Caco-2 (cell line): ENCODE measurements around the gene GTF2A2. TPM values are rescaled to one million over a fixed set of nuclear protein-coding genes. Genes with fewer than 3 reads are reported as not detected.

Source experiments
- Bru-seq: library from RNA; stranded (reverse); fragments of 400-500 nt; gene quantifications from one replicate; lab custom pipeline; 2021; lab: Mats Ljungman, UMichigan
- BruChase-seq, 2 experiments: library from RNA; stranded (reverse); fragments of 400-500 nt; gene quantifications; one replicate each; lab custom pipeline; 2021; lab: Mats Ljungman, UMichigan
- BruUV-seq: library from RNA; stranded (reverse); fragments of 400-500 nt; replicated peaks from 2 replicates; lab custom pipeline; 2021; lab: Mats Ljungman, UMichigan
- CTCF ChIA-PET: fragments of 300-600 bp; sonication (Branson Sonifier 250); formaldehyde crosslinking; loops from one replicate; lab custom pipeline; 2022; ENCODE audit warnings: antibody characterized with exemption; lab: Charles Lee
- POLR2A ChIA-PET: fragments of 300-600 bp; sonication (Branson Sonifier 250); formaldehyde crosslinking; loops from one replicate; lab custom pipeline; 2022; ENCODE audit warnings: antibody characterized with exemption; lab: Charles Lee
- DNase-seq, 2 experiments: peaks; one replicate each; pipeline versions ENCODE4 v3.0.0 to v3.0.0-alpha.2; 2020 to 2022
- H3K27me3 ChIP-seq: replicated peaks from 2 replicates; pipeline ENCODE4 v1.6.0; 2011; ENCODE audit warnings: low read length; ENCODE audit not compliant: control insufficient read depth, insufficient read depth
- H3K36me3 ChIP-seq: 2 replicates; pipeline ENCODE4 v1.5.1; 2011; ENCODE audit warnings: low read length; ENCODE audit not compliant: control insufficient read depth, insufficient read depth
- H3K4me1 ChIP-seq: fragments of 250-450 bp; sonication (Bioruptor Pico); 2 replicates; pipeline ENCODE4 v1.5.1; 2020; ENCODE audit warnings: mild to moderate bottlenecking
- H3K4me3 ChIP-seq: 2 replicates; pipeline ENCODE4 v1.5.1; 2011; ENCODE audit warnings: low read depth, mild to moderate bottlenecking, control low read depth, low read length
- H3K9me3 ChIP-seq: fragments of 250-450 bp; sonication (Bioruptor Pico); 2 replicates; pipeline ENCODE4 v1.5.1; 2020; ENCODE audit warnings: mild to moderate bottlenecking, moderate library complexity
- H3K27ac Mint-ChIP-seq: one replicate; pipeline ENCODE4 v1.8.0; 2022; ENCODE audit warnings: mixed read lengths; ENCODE audit not compliant: unreplicated experiment
- H3K27me3 Mint-ChIP-seq: one replicate; pipeline ENCODE4 v1.8.0; 2022; ENCODE audit warnings: mixed read lengths; ENCODE audit not compliant: insufficient read depth, unreplicated experiment
- H3K36me3 Mint-ChIP-seq: one replicate; pipeline ENCODE4 v1.8.0; 2022; ENCODE audit warnings: mild to moderate bottlenecking, mixed read lengths; ENCODE audit not compliant: insufficient read depth, unreplicated experiment
- H3K4me1 Mint-ChIP-seq: one replicate; pipeline ENCODE4 v1.8.0; 2022; ENCODE audit warnings: low read depth, mixed read lengths; ENCODE audit not compliant: unreplicated experiment
- H3K4me3 Mint-ChIP-seq: one replicate; pipeline ENCODE4 v1.8.0; 2022; ENCODE audit warnings: mild to moderate bottlenecking, moderate library complexity, mixed read lengths; ENCODE audit not compliant: unreplicated experiment
- H3K9me3 Mint-ChIP-seq: one replicate; pipeline ENCODE4 v1.8.0; 2022; ENCODE audit warnings: mixed read lengths; ENCODE audit not compliant: unreplicated experiment
- CTCF ChIP-seq, 2 experiments: fragments of 200-600 bp in 1 of 2; IDR thresholded peaks; 1 replicate in 1 of 2; 2 replicates in 1 of 2; pipeline versions ENCODE4 v1.5.1 to v1.8.0; 2011 to 2022; ENCODE audit warnings: antibody characterized with exemption in 1 of 2, control low read depth in 1 of 2, inconsistent platforms in 1 of 2, low read depth in 1 of 2, low read length in 1 of 2, mild to moderate bottlenecking in 1 of 2, moderate library complexity in 1 of 2; ENCODE audit not compliant: insufficient read depth in 1 of 2, severe bottlenecking in 1 of 2, unreplicated experiment in 1 of 2
- intact Hi-C: fragments of 100-400 bp; cut with micrococcal nuclease; formaldehyde crosslinking; loops from one replicate; pipeline ENCODE4 v1.10.0; 2022; ENCODE audit not compliant: unreplicated experiment
- long read RNA-seq: library from polyadenylated mRNA; stranded (forward); transcript quantifications from one replicate; pipeline ENCODE4 v2.0.0, GENCODE V29; 2022
- total RNA-seq: library from RNA; stranded (reverse); gene quantifications from 2 replicates; pipeline ENCODE4 v1.2.3, GENCODE V29; 2022

Gene GTF2A2
- 147 and 153 TPM in 2 replicates for total RNA-seq
- Bru-seq, nascent RNA, result percentile 84 among the genes with signal in this experiment
- percentile 87 among the genes with signal in this experiment for BruChase-seq, experiment 1, labeled RNA remaining after a 2-hour chase
- percentile 94 among the genes with signal in this experiment for BruChase-seq, experiment 2, labeled RNA remaining after a 6-hour chase
- long read RNA-seq, transcript GTF2A2-202 (5 exons, 1,582 nt), result major isoform, 171 of 186 reads
- long read RNA-seq, partial matches to known transcripts, result 0 of 186 reads
- long read RNA-seq, other reads (novel, unspliced or antisense), result 7 of 186 reads

GRCh38 chr15:59656897-59657634, at the start of gene GTF2A2:
Gene GTF2A2, minus strand, starts transcription at chr15:59657515. Its CDS starts 5,238 bp downstream, at chr15:59652277.
- H3K4me3 ChIP-seq, result peak within 1 kb of the TSS; percentile 70
- H3K27me3 ChIP-seq, result no peaks in the 10 kb centered on the region
- ChIA-PET POLR2A (interaction anchor here (0.6 to 1.0 kb wide), 8 partner anchors 8 to 936 kb away, joined by 3 to 13 read pairs (median 4); partner anchors contain the start of genes BNIP2 and MYO1E), CTCF (interaction anchor here (0.6 to 1.7 kb wide), 3 partner anchors 26 to 124 kb away, joined by 4 to 6 read pairs (median 5); no protein-coding TSS in a partner anchor)
- peak; percentile 94 to 95 for DNase-seq
- Mint-ChIP-seq H3K9me3 (no peaks in the 10 kb centered on the region), H3K27me3 (no peaks in the 10 kb centered on the region), H3K36me3 (peaks cover 21% of the 10 kb centered on the region), H3K27ac (no peak within 1 kb of the TSS), H3K4me1 (peaks cover 8% of the 10 kb centered on the region), H3K4me3 (no peak within 1 kb of the TSS)
- TF ChIP-seq CTCF (IDR thresholded peaks at IDR 0.05; ENCODE audit: insufficient read depth in 1 of 2, low read depth in 1 of 2, low read length in 1 of 2, severe bottlenecking in 1 of 2, unreplicated experiment in 1 of 2), result no peak
- no TSS peak for BruUV-seq
- peaks cover 10% of the 10 kb centered on the region for H3K4me1 ChIP-seq
- H3K36me3 ChIP-seq, result peaks cover 2% of the 10 kb centered on the region; the same call in 1 of the 2 replicates
- intact Hi-C loops, result no loop called here
- H3K9me3 ChIP-seq, result peaks cover 3% of the 10 kb centered on the region

GRCh38 chr15:59703979-59704796, 46.9 kb upstream of the GTF2A2 start:
- Mint-ChIP-seq H3K4me3 (no peak overlapping the region), H3K9me3 (no peaks in the 10 kb centered on the region), H3K36me3 (no peaks in the 10 kb centered on the region), H3K27me3 (peaks cover 4% of the 10 kb centered on the region), H3K27ac (no peak overlapping the region), H3K4me1 (no peaks in the 10 kb centered on the region)
- H3K36me3 ChIP-seq, result no peaks in the 10 kb centered on the region
- TF ChIP-seq CTCF (IDR thresholded peaks at IDR 0.05; ENCODE audit: insufficient read depth in 1 of 2, low read depth in 1 of 2, low read length in 1 of 2, severe bottlenecking in 1 of 2, unreplicated experiment in 1 of 2), result no peak
- intact Hi-C loops, result no loop called here
- BruUV-seq, result no TSS peak
- no peak overlapping the region for H3K4me3 ChIP-seq
- H3K9me3 ChIP-seq, result no peaks in the 10 kb centered on the region
- no peak for DNase-seq
- CTCF ChIA-PET, result no interaction called here
- no peaks in the 10 kb centered on the region for H3K4me1 ChIP-seq
- H3K27me3 ChIP-seq, result no peaks in the 10 kb centered on the region
- POLR2A ChIA-PET, result no interaction called here

GRCh38 chr15:59702351-59702750, 45.0 kb upstream of the GTF2A2 start:
- Histone ChIP-seq H3K27me3 (no peaks in the 10 kb centered on the region), H3K36me3 (no peaks in the 10 kb centered on the region), H3K4me3 (no peak overlapping the region), H3K9me3 (no peaks in the 10 kb centered on the region), H3K4me1 (no peaks in the 10 kb centered on the region)
- intact Hi-C loops, result no loop called here
- TF ChIP-seq CTCF (IDR thresholded peaks at IDR 0.05; ENCODE audit: insufficient read depth in 1 of 2, low read depth in 1 of 2, low read length in 1 of 2, severe bottlenecking in 1 of 2, unreplicated experiment in 1 of 2), result no peak
- ChIA-PET POLR2A (no interaction called here), CTCF (no interaction called here)
- H3K36me3 Mint-ChIP-seq, result no peaks in the 10 kb centered on the region
- no TSS peak for BruUV-seq
- no peaks in the 10 kb centered on the region for H3K9me3 Mint-ChIP-seq
- H3K27me3 Mint-ChIP-seq, result peaks cover 4% of the 10 kb centered on the region
- no peak overlapping the region for H3K4me3 Mint-ChIP-seq
- no peaks in the 10 kb centered on the region for H3K4me1 Mint-ChIP-seq
- H3K27ac Mint-ChIP-seq, result no peak overlapping the region
- DNase-seq, result no peak
